Skeletal muscle tissue (tissue), 4 donors: ENCODE measurements around the gene SP140L. TPM values are rescaled to one million over a fixed set of nuclear protein-coding genes. Genes with fewer than 3 reads are reported as not detected.
A peak's percentile ranks its signal among the peaks of the same experiment; 100 is the strongest.

Experiments
- H3K27ac ChIP-seq: one replicate; pipeline ENCODE4 v1.7.0; 2013; ENCODE audit warnings: mild to moderate bottlenecking, low read depth, low read length, inconsistent platforms
- H3K27me3 ChIP-seq, 3 donors: one replicate each; pipeline ENCODE4 v1.7.0; 2013; ENCODE audit warnings: low read length in 3 of 3; ENCODE audit not compliant: control insufficient read depth in 3 of 3, insufficient read depth in 3 of 3
- H3K36me3 ChIP-seq, 3 donors: one replicate each; pipeline ENCODE4 v1.7.0; 2013; ENCODE audit warnings: low read length in 3 of 3; ENCODE audit not compliant: control insufficient read depth in 3 of 3, insufficient read depth in 3 of 3
- H3K4me1 ChIP-seq, 3 donors: one replicate each; pipeline ENCODE4 v1.7.0; 2013; ENCODE audit warnings: low read length in 3 of 3, mild to moderate bottlenecking in 3 of 3; ENCODE audit not compliant: control insufficient read depth in 3 of 3, insufficient read depth in 3 of 3
- H3K4me3 ChIP-seq, 3 donors: one replicate each; pipeline ENCODE4 v1.7.0; 2013; ENCODE audit warnings: low read length in 3 of 3
- H3K9ac ChIP-seq, 3 donors: one replicate each; pipeline ENCODE4 v1.7.0; 2013; ENCODE audit warnings: low read length in 3 of 3, mild to moderate bottlenecking in 3 of 3, moderate library complexity in 2 of 3, low read depth in 1 of 3
- H3K9me3 ChIP-seq, 3 donors: one replicate each; pipeline ENCODE4 v1.7.0; 2013; ENCODE audit warnings: low read length in 3 of 3; ENCODE audit not compliant: control insufficient read depth in 3 of 3
- total RNA-seq: library from RNA; depleted of rRNA; stranded (reverse); fragments of >200 nt; gene quantifications from one replicate; pipeline ENCODE4 v1.2.3, GENCODE V29; 2014
- donor health status: Osteomylitis.

The SP140L gene
- total RNA-seq, 1 donor from 2014 or later = 3.7 TPM

- H3K4me3 ChIP-seq = no peak overlapping the region
- peaks cover 0 to 3% (median 2%) of the 10 kb centered on the region in 3 donors for H3K9me3 ChIP-seq
- H3K27ac ChIP-seq = no peak overlapping the region
- H3K9ac ChIP-seq = no peak overlapping the region
- H3K36me3 ChIP-seq = no peaks in the 10 kb centered on the region
- H3K27me3 ChIP-seq = no peaks in the 10 kb centered on the region
- H3K4me1 ChIP-seq = peaks cover 3 to 15% (median 10%) of the 10 kb centered on the region in 3 donors
Observed at GRCh38 chr2:230322561-230323384, 4.2 kb upstream of the SP140L start.

GRCh38 chr2:230323385-230324106 lies 3.4 kb upstream of the SP140L start:
- Histone ChIP-seq H3K27me3 (no peaks in the 10 kb centered on the region), H3K4me1 (peaks cover 4 to 15% (median 10%) of the 10 kb centered on the region in 3 donors), H3K9ac (no peak overlapping the region), H3K9me3 (peaks cover 0 to 3% (median 2%) of the 10 kb centered on the region in 3 donors), H3K27ac (no peak overlapping the region), H3K4me3 (no peak overlapping the region), H3K36me3 (no peaks in the 10 kb centered on the region)

- Histone ChIP-seq H3K9ac (no peak overlapping the region), H3K36me3 (no peaks in the 10 kb centered on the region), H3K4me3 (no peak overlapping the region), H3K9me3 (peaks cover 0 to 3% (median 2%) of the 10 kb centered on the region in 3 donors), H3K27me3 (no peaks in the 10 kb centered on the region), H3K27ac (no peak overlapping the region), H3K4me1 (peaks cover 4 to 12% (median 8%) of the 10 kb centered on the region in 3 donors)
Observed at GRCh38 chr2:230324503-230324902, 2.5 kb upstream of the SP140L start.

- Histone ChIP-seq H3K27me3 (no peaks in the 10 kb centered on the region), H3K4me1 (peaks cover 4 to 12% (median 8%) of the 10 kb centered on the region in 3 donors), H3K9me3 (peaks cover 0 to 3% (median 2%) of the 10 kb centered on the region in 3 donors), H3K4me3 (no peak overlapping the region), H3K27ac (no peak overlapping the region), H3K36me3 (no peaks in the 10 kb centered on the region), H3K9ac (no peak overlapping the region)
Observed at GRCh38 chr2:230325316-230326243, 1.4 kb upstream of the SP140L start.

- no peaks in the 10 kb centered on the region for H3K27me3 ChIP-seq
- no peaks in the 10 kb centered on the region for H3K36me3 ChIP-seq
- peak overlapping the region; percentile 39 to 69 (median 66) for H3K9ac ChIP-seq
- H3K27ac ChIP-seq = peak overlapping the region; percentile 74
- H3K9me3 ChIP-seq = peaks cover 0 to 3% (median 2%) of the 10 kb centered on the region in 3 donors
- H3K4me3 ChIP-seq = peak overlapping the region; percentile 73 to 77 (median 73)
- peaks cover 4 to 12% (median 8%) of the 10 kb centered on the region in 3 donors for H3K4me1 ChIP-seq
Observed at GRCh38 chr2:230327418-230328154, 593 bp downstream of the SP140L start.

- peaks cover 0 to 3% (median under 1%) of the 10 kb centered on the region in 3 donors for H3K9me3 ChIP-seq
- no peak overlapping the region for H3K27ac ChIP-seq
- H3K27me3 ChIP-seq = no peaks in the 10 kb centered on the region
- H3K4me3 ChIP-seq = no peak overlapping the region
- no peak overlapping the region for H3K9ac ChIP-seq
- peaks cover 4 to 12% (median 8%) of the 10 kb centered on the region in 3 donors for H3K4me1 ChIP-seq
- H3K36me3 ChIP-seq = no peaks in the 10 kb centered on the region
Observed at GRCh38 chr2:230328155-230328458, 1.1 kb downstream of the SP140L start.

GRCh38 chr2:230329946-230330605 lies 3.1 kb downstream of the SP140L start:
- Histone ChIP-seq H3K4me3 (no peak overlapping the region), H3K4me1 (peaks cover 4 to 12% (median 8%) of the 10 kb centered on the region in 3 donors), H3K27me3 (no peaks in the 10 kb centered on the region), H3K27ac (no peak overlapping the region), H3K36me3 (peaks cover 0 to 5% (median 0%) of the 10 kb centered on the region in 3 donors), H3K9me3 (no peaks in the 10 kb centered on the region), H3K9ac (no peak overlapping the region)

GRCh38 chr2:230330725-230331124 lies 3.7 kb downstream of the SP140L start:
- Histone ChIP-seq H3K36me3 (peaks cover 0 to 5% (median 0%) of the 10 kb centered on the region in 3 donors), H3K4me3 (peak overlapping the region in 1 of 3 donors; percentile 25), H3K9ac (no peak overlapping the region), H3K9me3 (no peaks in the 10 kb centered on the region), H3K27me3 (no peaks in the 10 kb centered on the region), H3K4me1 (peaks cover 4 to 12% (median 8%) of the 10 kb centered on the region in 3 donors), H3K27ac (no peak overlapping the region)

- peaks cover 0 to 11% (median 0%) of the 10 kb centered on the region in 3 donors for H3K36me3 ChIP-seq
- H3K9ac ChIP-seq = no peak overlapping the region
- H3K27ac ChIP-seq = no peak overlapping the region
- no peaks in the 10 kb centered on the region for H3K9me3 ChIP-seq
- H3K4me1 ChIP-seq = no peaks in the 10 kb centered on the region
- no peaks in the 10 kb centered on the region for H3K27me3 ChIP-seq
- H3K4me3 ChIP-seq = no peak overlapping the region
Observed at GRCh38 chr2:230335461-230335863, 8.5 kb downstream of the SP140L start.
